Activated T-cell treated with anti-CD3 and anti-CD28 coated beads for 4 hours (primary cell): ENCODE results near the gene ATXN1.
A peak's percentile ranks its signal among the peaks of the same experiment; 100 is the strongest.
"Not testable (repeated sequence)": the region's sequence is repeated elsewhere in the genome, so short reads cannot be mapped to it uniquely, and the experiment has no call there.

ENCODE experiments used
- DNase-seq: peaks from one replicate; pipeline ENCODE4 v3.0.0-alpha.2; 2020

The ATXN1 gene

GRCh38 chr6:16466800-16467553 is 294.3 kb downstream of the ATXN1 start:
- no peak for DNase-seq

GRCh38 chr6:16464045-16464444 is 297.2 kb downstream of the ATXN1 start:
- DNase-seq = no peak

- not testable (repeated sequence) for DNase-seq
Observed at GRCh38 chr6:16463246-16463645, 298.0 kb downstream of the ATXN1 start.

- no peak for DNase-seq
Observed at GRCh38 chr6:16461491-16461890, 299.8 kb downstream of the ATXN1 start.

- not testable (repeated sequence) for DNase-seq
Observed at GRCh38 chr6:16459472-16459871, 301.8 kb downstream of the ATXN1 start.

GRCh38 chr6:16452348-16452747 is 308.9 kb downstream of the ATXN1 start:
- no peak for DNase-seq

GRCh38 chr6:16450821-16451220 is 310.4 kb downstream of the ATXN1 start:
- no peak for DNase-seq

- no peak for DNase-seq
Observed at GRCh38 chr6:16450285-16450684, 311.0 kb downstream of the ATXN1 start.

- DNase-seq = no peak
Observed at GRCh38 chr6:16446273-16446672, 315.0 kb downstream of the ATXN1 start.

- DNase-seq = no peak
Observed at GRCh38 chr6:16442031-16442430, 319.2 kb downstream of the ATXN1 start.

GRCh38 chr6:16441262-16441661 is 320.0 kb downstream of the ATXN1 start:
- DNase-seq = no peak

GRCh38 chr6:16440636-16441212 is 320.5 kb downstream of the ATXN1 start:
- DNase-seq = no peak

GRCh38 chr6:16438718-16439591 is 322.3 kb downstream of the ATXN1 start:
- DNase-seq = no peak

GRCh38 chr6:16437984-16438383 is 323.3 kb downstream of the ATXN1 start:
- DNase-seq = no peak

GRCh38 chr6:16437095-16437494 is 324.2 kb downstream of the ATXN1 start:
- DNase-seq = peak; percentile 40

GRCh38 chr6:16436550-16436949 is 324.7 kb downstream of the ATXN1 start:
- peak; percentile 19 for DNase-seq

- no peak for DNase-seq
Observed at GRCh38 chr6:16434885-16435284, 326.4 kb downstream of the ATXN1 start.

- DNase-seq = no peak
Observed at GRCh38 chr6:16433338-16433890, 327.8 kb downstream of the ATXN1 start.

- no peak for DNase-seq
Observed at GRCh38 chr6:16432075-16433032, 328.9 kb downstream of the ATXN1 start.

- no peak for DNase-seq
Observed at GRCh38 chr6:16431106-16431505, 330.2 kb downstream of the ATXN1 start.

GRCh38 chr6:16430391-16431089 is 330.7 kb downstream of the ATXN1 start:
- DNase-seq = no peak

GRCh38 chr6:16429669-16430068 is 331.6 kb downstream of the ATXN1 start:
- no peak for DNase-seq
